Smooth muscle cell (in vitro differentiated cells): Measurements from ENCODE around the gene FMN1. TPM values are rescaled to one million over a fixed set of nuclear protein-coding genes. Genes with fewer than 3 reads are reported as not detected.
A peak's percentile ranks its signal among the peaks of the same experiment; 100 is the strongest.

Experiments
- DNase-seq: peaks from one replicate; lab custom pipeline; 2025; ENCODE audit not compliant: unreplicated experiment; lab: John Stamatoyannopoulos, UW
- H2AFZ ChIP-seq: fragments of 200-600 bp; sonication (generic); 2 replicates; pipeline ENCODE4 v1.6.0; 2016; ENCODE audit warnings: antibody characterized with exemption, low read depth, mild to moderate bottlenecking
- H3F3A ChIP-seq: fragments of 200-600 bp; sonication (generic); 2 replicates; pipeline ENCODE4 v1.6.0; 2017; ENCODE audit warnings: antibody characterized with exemption, low read depth
- H3K27ac ChIP-seq: fragments of 200-600 bp; sonication (generic); 2 replicates; pipeline ENCODE4 v1.5.1; 2016; ENCODE audit warnings: low read depth, mild to moderate bottlenecking
- H3K27me3 ChIP-seq: fragments of 200-600 bp; sonication (generic); 2 replicates; pipeline ENCODE4 v1.6.1; 2016; ENCODE audit warnings: low read depth, mild to moderate bottlenecking
- H3K36me3 ChIP-seq: fragments of 200-600 bp; sonication (generic); 2 replicates; pipeline ENCODE4 v1.5.1; 2016; ENCODE audit warnings: low read depth
- H3K4me1 ChIP-seq: fragments of 200-600 bp; sonication (generic); 2 replicates; pipeline ENCODE4 v1.5.1; 2016; ENCODE audit warnings: low read depth
- H3K4me2 ChIP-seq: fragments of 200-600 bp; sonication (generic); 2 replicates; pipeline ENCODE4 v1.6.0; 2016; ENCODE audit warnings: mild to moderate bottlenecking
- H3K4me3 ChIP-seq: fragments of 200-600 bp; sonication (generic); 2 replicates; pipeline ENCODE4 v1.5.1; 2016; ENCODE audit warnings: mild to moderate bottlenecking
- H3K79me2 ChIP-seq: fragments of 200-600 bp; sonication (generic); 2 replicates; pipeline ENCODE4 v1.6.0; 2016; ENCODE audit warnings: low read depth, mild to moderate bottlenecking
- H3K9ac ChIP-seq: fragments of 200-600 bp; sonication (generic); 2 replicates; pipeline ENCODE4 v1.6.0; 2016; ENCODE audit warnings: low read depth
- H3K9me3 ChIP-seq: fragments of 200-600 bp; sonication (generic); replicated peaks from 2 replicates; pipeline ENCODE4 v1.5.1; 2016; ENCODE audit warnings: low read depth
- H4K20me1 ChIP-seq: fragments of 200-600 bp; sonication (generic); 2 replicates; pipeline ENCODE4 v1.6.0; 2016; ENCODE audit warnings: low read depth
- CTCF ChIP-seq: fragments of 200-600 bp; sonication (generic); IDR thresholded peaks from 2 replicates; pipeline ENCODE4 v1.5.1; 2017; ENCODE audit warnings: borderline replicate concordance, mild to moderate bottlenecking, antibody characterized with exemption; ENCODE audit not compliant: insufficient read depth, poor library complexity, severe bottlenecking
- WGBS: methylation state at CpG from one replicate; pipeline ENCODE4 v1.1.7; 2016; ENCODE audit warnings: low lambda C conversion rate; 5-methylcytosine and 5-hydroxymethylcytosine counted together
- polyA plus RNA-seq: library from polyadenylated mRNA; unstranded; fragments of >200 nt; fragmentation: Nextera tagmentation; extraction: Ambion mirVana; gene quantifications from 2 replicates; pipeline ENCODE4 v1.2.1, GENCODE V29; 2016
- total RNA-seq: library from RNA; depleted of rRNA; stranded (reverse); fragments of >200 nt; gene quantifications from 2 replicates; pipeline ENCODE4 v1.2.3, GENCODE V29; 2014

FMN1 gene
- total and polyA plus RNA-seq, 2 experiments from 2014 or later: 0.08 to 4.0 TPM

GRCh38 chr15:33034588-33034987 lies 159.9 kb downstream of the FMN1 start:
- no peaks in the 10 kb centered on the region for H3K79me2 ChIP-seq
- DNase-seq: no peak
- H3K9ac ChIP-seq: no peak overlapping the region
- H4K20me1 ChIP-seq: no peaks in the 10 kb centered on the region
- no peak overlapping the region for H3K27ac ChIP-seq
- H3K27me3 ChIP-seq: no peaks in the 10 kb centered on the region
- H3K36me3 ChIP-seq: no peaks in the 10 kb centered on the region
- H3K4me1 ChIP-seq: no peaks in the 10 kb centered on the region
- H3K4me3 ChIP-seq: no peak overlapping the region
- no peak overlapping the region for H2AFZ ChIP-seq
- no peaks in the 10 kb centered on the region for H3F3A ChIP-seq
- H3K9me3 ChIP-seq: no peaks in the 10 kb centered on the region
- no peak for TF ChIP-seq CTCF
- H3K4me2 ChIP-seq: no peak overlapping the region

GRCh38 chr15:33032053-33032452 lies 162.5 kb downstream of the FMN1 start:
- H3K4me2 ChIP-seq: no peak overlapping the region

GRCh38 chr15:33031324-33031821 lies 163.1 kb downstream of the FMN1 start:
- no peak for DNase-seq
- Histone ChIP-seq H3K79me2 (no peaks in the 10 kb centered on the region), H3K9me3 (no peaks in the 10 kb centered on the region), H3K4me3 (no peak overlapping the region), H3K27me3 (no peaks in the 10 kb centered on the region), H4K20me1 (no peaks in the 10 kb centered on the region), H3K36me3 (no peaks in the 10 kb centered on the region), H3F3A (no peaks in the 10 kb centered on the region), H3K4me1 (no peaks in the 10 kb centered on the region), H3K27ac (peak overlapping the region; percentile 30), H3K9ac (no peak overlapping the region), H2AFZ (no peak overlapping the region), H3K4me2 (peak overlapping the region; percentile 34)
- 37% methylated on average over 5 of the region's 5 CpGs for WGBS
- no peak for TF ChIP-seq CTCF

More at GRCh38 chr15:33032053-33032452, 162.5 kb downstream of the FMN1 start:
- peak overlapping the region; percentile 30 for H3K27ac ChIP-seq
- H4K20me1 ChIP-seq: no peaks in the 10 kb centered on the region
- TF ChIP-seq CTCF: no peak
- no peak overlapping the region for H3K4me3 ChIP-seq
- no peak for DNase-seq
- 75% methylated on average over 4 of the region's 4 CpGs for WGBS
- H2AFZ ChIP-seq: no peak overlapping the region
- no peak overlapping the region for H3K9ac ChIP-seq
- no peaks in the 10 kb centered on the region for H3K36me3 ChIP-seq
- no peaks in the 10 kb centered on the region for H3K27me3 ChIP-seq
- H3K9me3 ChIP-seq: no peaks in the 10 kb centered on the region
- no peaks in the 10 kb centered on the region for H3F3A ChIP-seq
- no peaks in the 10 kb centered on the region for H3K4me1 ChIP-seq
- no peaks in the 10 kb centered on the region for H3K79me2 ChIP-seq

GRCh38 chr15:33030315-33030714 lies 164.2 kb downstream of the FMN1 start:
- no peaks in the 10 kb centered on the region for H3K79me2 ChIP-seq
- WGBS: 96% methylated on average over 5 of the region's 5 CpGs

More at GRCh38 chr15:33030315-33030714, 164.2 kb downstream of the FMN1 start:
- Histone ChIP-seq H4K20me1 (no peaks in the 10 kb centered on the region), H3K4me1 (peaks cover 3% of the 10 kb centered on the region), H2AFZ (no peak overlapping the region), H3F3A (no peaks in the 10 kb centered on the region), H3K9me3 (no peaks in the 10 kb centered on the region), H3K4me3 (no peak overlapping the region), H3K27me3 (no peaks in the 10 kb centered on the region), H3K4me2 (no peak overlapping the region), H3K9ac (no peak overlapping the region), H3K27ac (no peak overlapping the region), H3K36me3 (no peaks in the 10 kb centered on the region)
- TF ChIP-seq CTCF: no peak
- no peak for DNase-seq
